Body of pancreas (tissue), 4 donors: ENCODE results near the gene CAV1. TPM values are rescaled to one million over a fixed set of nuclear protein-coding genes. Genes with fewer than 3 reads are reported as not detected.
A peak's percentile ranks its signal among the peaks of the same experiment; 100 is the strongest.

Experiments
- ATAC-seq: fragments of 150-250 bp; one replicate; pipeline ENCODE4 v1.9.1; 2016
- DNase-seq, 4 donors: peaks; one replicate each; pipeline ENCODE4 v3.0.0-alpha.2; 2019
- H3K27ac ChIP-seq, 4 donors: fragments of 200-600 bp; sonication (generic); 1 replicate in 3 of 4; 2 replicates in 1 of 4; pipeline versions ENCODE4 v1.5.1 to v1.6.1; 2016 to 2019; ENCODE audit warnings: mild to moderate bottlenecking in 1 of 4, mixed read lengths in 1 of 4, moderate library complexity in 1 of 4
- H3K27me3 ChIP-seq, 2 donors: fragments of 200-600 bp; sonication (generic); one replicate each; pipeline ENCODE4 v1.6.0; 2016; ENCODE audit warnings: mild to moderate bottlenecking in 1 of 2
- H3K36me3 ChIP-seq, 2 donors: fragments of 200-600 bp; sonication (generic); replicated peaks in 1 of 2; 2 replicates each; pipeline ENCODE4 v1.5.1; 2016; ENCODE audit warnings: low read depth in 2 of 2; ENCODE audit not compliant: insufficient read depth in 1 of 2
- H3K4me1 ChIP-seq: fragments of 200-600 bp; sonication (generic); one replicate; pipeline ENCODE4 v1.6.0; 2016
- H3K4me3 ChIP-seq, 2 donors: fragments of 200-600 bp; sonication (generic); 1 replicate in 1 of 2; 2 replicates in 1 of 2; pipeline ENCODE4 v1.5.1; 2016 to 2019
- H3K9me3 ChIP-seq, 3 donors: fragments of 200-600 bp; sonication (generic); 1 replicate in 2 of 3; 2 replicates in 1 of 3; pipeline ENCODE4 v1.5.1; 2016
- CTCF ChIP-seq, 7 experiments: fragments of 450-650 bp in 4 of 7; fragments of 200-600 bp in 3 of 7; sonication (generic) in 3 of 7; IDR thresholded peaks; one replicate each; pipeline ENCODE4 v1.5.1; 2016 to 2019; ENCODE audit warnings: antibody characterized with exemption in 7 of 7
- POLR2A ChIP-seq, 3 donors: fragments of 450-650 bp; IDR thresholded peaks; one replicate each; pipeline ENCODE4 v1.6.1; 2016; ENCODE audit warnings: antibody characterized with exemption in 3 of 3, mild to moderate bottlenecking in 2 of 3
- whole genome bisulfite sequencing, 2 donors: methylation state at CpG; one replicate each; pipeline ENCODE4 v1.1.5; 2017; 5-methylcytosine and 5-hydroxymethylcytosine counted together
- intact Hi-C: fragments of 100-400 bp; cut with DNase I; formaldehyde crosslinking; loops from one replicate; pipeline ENCODE4 v1.15.1; 2023
- total RNA-seq, 2 donors: library from RNA; depleted of rRNA; stranded (reverse); fragments of >200 nt; gene quantifications; one replicate each; pipeline ENCODE4 v1.1.0, GENCODE V29; 2016

Gene CAV1
- total RNA-seq, 2 donors from 2014 or later, result 28.5 to 32.6 TPM

- no peaks in the 10 kb centered on the region for H3K36me3 ChIP-seq
- H3K27ac ChIP-seq, result no peak overlapping the region
- H3K27me3 ChIP-seq, result no peaks in the 10 kb centered on the region
- H3K9me3 ChIP-seq, result no peaks in the 10 kb centered on the region
- ATAC-seq, result peak; percentile 33
- H3K4me3 ChIP-seq, result no peak overlapping the region
- TF ChIP-seq POLR2A (IDR thresholded peaks at IDR 0.05), result no peak
- no peak for TF ChIP-seq CTCF (IDR thresholded peaks at IDR 0.05)
- H3K4me1 ChIP-seq, result no peaks in the 10 kb centered on the region
- 45 to 58% methylated on average over 2 of the region's 2 CpGs for WGBS, 2 donors
- intact Hi-C loops, result no loop called here
- DNase-seq, result no peak
These were observed 49.4 kb downstream of the CAV1 start for GRCh38 chr7:116574025-116574822.

GRCh38 chr7:116575853-116576252 is 51.0 kb downstream of the CAV1 start:
- 94% methylated on average over 1 of the region's 1 CpG for WGBS, 2 donors
- H3K27ac ChIP-seq, result no peak overlapping the region
- H3K27me3 ChIP-seq, result no peaks in the 10 kb centered on the region
- DNase-seq (no peak), ATAC-seq (no peak)
- H3K9me3 ChIP-seq, result no peaks in the 10 kb centered on the region
- H3K4me1 ChIP-seq, result peaks cover 10% of the 10 kb centered on the region
- intact Hi-C loops, result no loop called here
- TF ChIP-seq POLR2A (IDR thresholded peaks at IDR 0.05), result no peak
- TF ChIP-seq CTCF (IDR thresholded peaks at IDR 0.05), result no peak
- H3K4me3 ChIP-seq, result no peak overlapping the region
- no peaks in the 10 kb centered on the region for H3K36me3 ChIP-seq

- peaks cover 15% of the 10 kb centered on the region for H3K4me1 ChIP-seq
- no peaks in the 10 kb centered on the region for H3K36me3 ChIP-seq
- H3K27me3 ChIP-seq, result no peaks in the 10 kb centered on the region
- peak in 1 of 4 donors; percentile 25 for DNase-seq
- H3K4me3 ChIP-seq, result no peak overlapping the region
- no peak for ATAC-seq
- H3K27ac ChIP-seq, result no peak overlapping the region
- WGBS, 2 donors, result 70 to 75% methylated on average over 7 of the region's 7 CpGs
- no peak for TF ChIP-seq CTCF (IDR thresholded peaks at IDR 0.05)
- TF ChIP-seq POLR2A (IDR thresholded peaks at IDR 0.05), result no peak
- H3K9me3 ChIP-seq, result no peaks in the 10 kb centered on the region
- intact Hi-C loops, result no loop called here
These were observed 51.8 kb downstream of the CAV1 start for GRCh38 chr7:116576350-116577319.

- no peak for TF ChIP-seq POLR2A (IDR thresholded peaks at IDR 0.05)
- no peak for TF ChIP-seq CTCF (IDR thresholded peaks at IDR 0.05)
- Histone ChIP-seq H3K27me3 (no peaks in the 10 kb centered on the region), H3K36me3 (no peaks in the 10 kb centered on the region), H3K4me3 (no peak overlapping the region), H3K4me1 (peaks cover 17% of the 10 kb centered on the region), H3K27ac (no peak overlapping the region), H3K9me3 (no peaks in the 10 kb centered on the region)
- intact Hi-C loops, result no loop called here
- ATAC-seq (no peak), DNase-seq (no peak)
- WGBS, 2 donors, result 53 to 68% methylated on average over 6 of the region's 6 CpGs
These were observed 52.6 kb downstream of the CAV1 start for GRCh38 chr7:116577320-116577871.
